DLD1 (cell line): ENCODE results near the gene ZDHHC3.
"Not testable (repeated sequence)": the region's sequence is repeated elsewhere in the genome, so short reads cannot be mapped to it uniquely, and the experiment has no call there.

Source experiments
- in situ Hi-C: cut with HindIII; loops from 2 replicates; pipeline ENCODE4 v1.10.0; 2017; ENCODE audit warnings: low sequenced_read_pairs

The ZDHHC3 gene

DNA sequence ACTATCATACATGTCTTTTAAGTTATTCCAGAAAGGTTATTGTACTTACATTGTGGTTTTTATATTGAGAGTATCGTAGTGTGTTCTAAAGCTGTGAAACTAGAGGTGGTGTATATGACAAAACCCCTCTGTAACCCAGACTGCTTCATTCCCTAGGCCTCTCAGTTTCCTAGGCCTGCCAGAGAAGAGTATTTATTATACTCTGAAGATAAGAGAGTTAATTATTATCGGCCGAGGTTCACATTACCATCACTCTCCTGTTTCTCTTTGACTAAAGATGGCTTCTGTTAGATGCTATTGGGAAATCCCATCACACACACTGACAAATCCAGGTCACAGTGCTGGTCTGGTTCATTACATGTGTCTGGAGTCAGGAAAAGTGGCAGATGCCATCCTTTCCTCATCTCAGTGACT lies 20.6 kb upstream of the ZDHHC3 start:
- in situ Hi-C loops = no loop called here

DNA sequence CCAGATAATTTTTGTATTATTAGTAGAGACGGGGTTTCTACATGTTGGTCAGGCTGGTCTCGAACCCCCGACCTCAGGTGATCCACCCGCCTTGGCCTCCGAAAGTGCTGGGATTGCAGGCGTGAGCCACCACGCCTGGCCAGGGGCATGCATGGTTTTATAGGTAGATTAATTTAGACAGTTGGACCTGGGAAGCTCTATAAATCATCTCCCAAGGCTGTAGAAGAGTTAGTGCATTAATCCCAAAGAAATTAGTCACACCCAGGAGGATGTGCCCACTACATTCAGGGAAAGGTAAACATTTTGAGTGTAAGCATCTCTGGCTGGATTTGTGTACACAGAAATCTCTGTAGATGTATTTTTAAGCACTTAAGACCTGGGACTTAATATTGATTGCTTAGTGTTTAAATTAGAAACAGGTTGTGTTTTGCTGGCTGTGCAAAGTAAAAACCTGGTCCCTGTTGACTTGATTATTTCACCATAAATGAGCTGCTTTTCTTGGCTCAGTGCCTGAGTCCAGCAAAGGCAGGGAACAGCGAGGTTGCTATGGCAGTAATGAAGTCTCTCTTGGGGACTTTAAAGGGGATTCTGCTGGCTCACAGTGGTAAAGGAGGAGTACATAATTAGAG lies 19.3 kb upstream of the ZDHHC3 start:
- in situ Hi-C loops = no loop called here

DNA sequence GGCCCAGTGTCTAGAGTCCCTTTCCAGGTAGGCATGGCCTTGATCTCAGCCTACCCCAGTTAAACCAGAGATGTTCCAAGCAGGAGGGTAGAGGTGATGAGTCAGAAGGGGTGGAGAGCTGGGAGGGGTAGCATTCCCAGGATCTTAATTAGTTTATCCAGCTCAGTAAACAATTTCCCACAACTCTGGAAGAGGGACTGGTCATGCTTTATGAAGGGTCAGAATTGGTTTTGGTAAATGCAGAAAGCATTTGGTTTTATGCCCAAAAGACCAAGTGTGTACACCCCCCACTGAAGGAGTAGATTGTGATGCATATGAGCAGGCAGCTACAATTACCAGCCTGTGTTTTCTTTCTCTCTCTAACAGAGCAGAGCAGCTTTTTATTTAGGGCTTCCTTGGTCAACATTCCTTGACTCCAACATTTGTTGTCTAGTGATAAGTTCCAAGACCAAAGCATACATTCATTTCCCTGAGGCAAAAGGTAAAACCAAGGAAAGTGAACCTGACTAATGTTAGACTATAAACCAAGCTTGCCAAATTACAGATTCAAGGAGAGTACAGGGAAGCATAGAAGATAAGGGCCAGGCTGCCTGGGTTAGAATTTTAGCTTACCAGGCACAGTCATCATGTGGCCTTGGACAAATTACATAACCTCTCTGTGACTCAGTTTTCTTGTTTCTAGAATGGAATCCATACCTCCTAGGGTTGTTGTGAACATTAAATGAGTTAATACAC lies 17.7 kb upstream of the ZDHHC3 start:
- in situ Hi-C loops = no loop called here

DNA sequence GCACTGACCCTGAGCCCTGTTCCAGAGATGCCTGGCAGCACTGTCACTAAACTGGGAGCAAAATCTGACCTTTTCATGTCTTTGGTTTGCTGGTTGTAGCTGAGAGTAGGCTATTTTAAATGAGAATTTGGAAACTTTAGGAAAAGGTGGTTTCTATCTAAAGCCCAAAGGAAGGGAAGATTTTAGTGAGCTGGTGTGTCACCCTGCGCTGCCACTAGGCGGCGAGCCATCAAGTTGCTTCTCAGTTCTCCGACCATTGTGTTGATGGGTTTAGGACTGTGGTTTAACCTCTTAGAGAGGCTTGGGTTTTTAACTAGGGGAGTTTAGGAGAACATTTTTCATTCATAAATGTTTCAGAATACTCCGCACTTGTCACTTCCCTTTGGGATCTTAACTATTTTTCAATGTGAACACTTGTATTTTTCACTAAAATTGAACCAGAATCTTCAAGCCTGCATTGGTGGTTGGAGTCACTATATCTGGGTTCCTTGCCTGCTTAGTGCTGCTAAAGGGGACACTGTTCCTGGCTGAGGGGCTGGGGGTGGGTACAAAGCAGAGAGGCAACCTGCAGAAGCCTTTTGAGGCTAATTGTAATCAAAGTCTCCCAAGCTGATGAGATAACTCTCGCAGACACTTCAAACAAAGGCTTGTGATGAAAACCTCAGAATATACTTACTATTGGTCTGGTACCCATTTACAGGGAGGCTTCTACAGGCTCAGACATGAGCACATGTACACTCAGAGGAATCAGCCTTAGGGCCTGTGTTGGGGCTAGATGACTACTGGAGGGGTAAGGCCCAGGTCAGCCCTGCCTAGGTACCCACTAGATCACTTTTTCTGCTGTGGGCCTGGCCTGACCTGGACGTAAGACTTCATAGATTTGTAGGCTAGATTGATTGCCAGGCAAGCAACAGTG lies 16.8 kb upstream of the ZDHHC3 start:
- in situ Hi-C loops = no loop called here

DNA sequence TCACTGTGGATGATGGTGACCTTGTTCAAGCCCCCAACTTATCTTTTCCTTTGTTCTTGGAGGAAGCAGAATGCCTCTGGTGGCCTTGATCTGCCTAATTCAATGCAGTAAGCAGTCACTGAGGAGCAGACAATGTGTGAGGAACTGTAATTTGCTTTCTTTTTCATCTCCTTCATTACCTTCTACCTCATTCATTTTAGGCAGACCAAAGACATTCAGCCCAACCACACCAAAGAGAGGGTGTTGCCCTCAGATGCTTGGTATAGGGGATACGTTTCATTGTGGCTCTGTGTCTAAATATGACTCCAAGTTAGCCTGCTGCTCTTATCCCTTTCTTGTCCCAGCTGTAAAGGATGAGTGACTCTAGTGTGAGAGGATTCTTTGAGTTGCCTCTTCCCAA lies 15.4 kb upstream of the ZDHHC3 start:
- in situ Hi-C loops = no loop called here

DNA sequence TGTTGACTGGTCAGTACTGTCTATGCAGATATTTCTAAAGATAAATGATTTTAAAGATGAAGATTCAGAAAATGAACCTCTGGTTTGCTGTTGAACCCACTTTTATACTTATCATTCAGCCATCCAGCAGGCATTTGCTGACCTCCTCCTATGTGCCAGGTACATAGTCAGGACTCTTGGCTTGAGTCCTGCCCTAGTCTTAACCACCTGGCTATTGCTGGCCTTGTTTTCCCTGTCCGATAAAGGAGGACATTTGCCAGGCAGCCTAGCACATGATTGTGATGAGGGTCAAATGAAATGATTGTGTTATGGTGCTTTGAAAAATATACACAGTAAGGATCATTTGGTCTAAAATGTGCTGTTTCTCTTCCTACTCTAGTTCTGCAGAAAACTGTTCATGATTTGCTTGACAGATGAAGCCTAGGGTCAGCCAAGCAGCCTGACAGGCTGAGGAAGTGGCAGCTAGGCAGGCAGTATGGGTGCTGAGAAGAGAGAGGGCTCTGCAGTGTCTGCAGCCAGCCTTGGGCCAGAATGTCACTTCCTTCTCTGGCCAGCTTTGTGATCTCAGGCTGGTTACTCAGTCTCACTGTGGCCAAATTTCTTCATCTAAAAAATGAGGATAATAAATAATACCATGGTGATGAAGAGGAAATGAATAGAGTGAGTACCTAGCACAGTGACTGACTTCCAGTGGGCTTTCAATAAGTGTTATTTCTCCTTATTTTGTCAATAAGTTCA lies 13.8 kb upstream of the ZDHHC3 start:
- in situ Hi-C loops = no loop called here

DNA sequence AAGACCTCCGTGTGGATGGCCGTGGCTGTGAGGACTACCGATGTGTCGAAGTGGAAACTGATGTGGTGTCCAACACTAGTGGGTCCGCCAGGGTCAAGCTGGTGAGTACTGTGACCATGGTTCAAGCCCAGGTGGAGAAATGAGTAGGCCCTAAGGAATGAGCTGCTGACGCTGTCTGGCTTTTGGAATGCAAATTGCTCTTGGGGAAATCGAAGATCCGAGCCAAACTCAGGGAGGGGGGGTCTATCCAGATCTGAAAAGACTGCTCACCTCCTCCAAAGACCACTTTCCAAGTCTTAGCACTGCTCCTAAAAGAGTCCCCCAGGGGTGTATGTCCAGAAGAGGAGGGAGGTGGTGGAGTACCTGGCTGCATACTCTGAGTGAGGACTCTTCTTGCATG lies 13.2 kb upstream of the ZDHHC3 start:
- in situ Hi-C loops = no loop called here

DNA sequence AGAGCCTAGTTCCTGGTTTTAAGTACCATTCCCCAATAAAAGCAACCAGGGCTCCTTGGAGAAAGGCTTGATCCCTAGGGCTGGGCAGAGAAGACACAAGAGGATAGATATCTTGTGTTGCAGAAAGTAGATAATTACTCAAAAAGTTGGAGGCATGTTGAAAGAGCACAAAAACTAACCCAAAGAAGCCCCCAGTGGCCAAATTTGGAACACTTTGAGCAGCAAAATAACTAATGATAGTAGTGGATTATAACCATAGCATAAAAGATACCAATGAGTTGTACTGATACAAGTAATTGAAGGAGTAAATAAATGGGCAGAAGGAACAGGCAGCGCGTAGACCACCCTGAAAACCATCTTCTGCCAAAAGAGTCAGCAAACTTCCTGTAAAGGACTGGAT lies 12.1 kb upstream of the ZDHHC3 start:
- in situ Hi-C loops = no loop called here

DNA sequence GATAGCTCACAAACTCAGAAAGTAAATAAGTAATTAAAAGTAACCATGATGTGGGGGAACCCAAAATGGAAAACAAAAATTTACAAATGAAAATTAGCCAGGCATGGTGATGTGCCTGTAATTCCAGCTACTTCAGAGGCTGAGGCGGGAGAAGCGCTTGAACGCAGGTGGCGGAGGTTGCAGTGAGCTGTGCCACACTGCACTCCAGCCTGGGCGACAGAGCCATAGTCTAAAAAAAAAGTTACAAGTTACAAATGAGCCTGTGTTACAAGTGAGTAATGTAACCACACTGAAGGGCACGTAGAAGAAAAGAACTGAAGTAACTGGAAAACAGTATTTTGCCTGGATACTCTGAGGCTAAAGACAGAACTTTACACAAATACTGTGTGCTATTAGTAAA lies 11.4 kb upstream of the ZDHHC3 start:
- in situ Hi-C loops = no loop called here

DNA sequence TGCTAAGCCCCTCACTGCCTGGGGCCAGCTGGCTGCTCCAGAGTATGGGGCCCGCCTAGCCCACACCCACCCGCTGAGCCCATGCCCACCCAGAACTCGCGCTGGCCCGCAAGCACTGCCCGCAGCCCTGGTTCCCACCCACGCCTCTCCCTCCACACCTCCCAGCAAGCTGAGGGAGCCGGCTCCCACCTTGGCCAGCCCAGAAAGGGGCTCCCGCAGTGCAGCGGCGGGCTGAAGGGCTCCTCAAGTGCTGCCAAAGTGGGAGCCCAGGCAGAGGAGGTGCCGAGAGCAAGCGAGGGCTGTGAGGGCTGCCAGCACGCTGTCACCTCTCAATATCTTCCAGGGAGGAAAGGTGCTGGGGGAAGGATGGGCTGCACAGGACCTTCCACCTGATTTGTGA lies 10.4 kb upstream of the ZDHHC3 start:
- in situ Hi-C loops = not testable (repeated sequence)

DNA sequence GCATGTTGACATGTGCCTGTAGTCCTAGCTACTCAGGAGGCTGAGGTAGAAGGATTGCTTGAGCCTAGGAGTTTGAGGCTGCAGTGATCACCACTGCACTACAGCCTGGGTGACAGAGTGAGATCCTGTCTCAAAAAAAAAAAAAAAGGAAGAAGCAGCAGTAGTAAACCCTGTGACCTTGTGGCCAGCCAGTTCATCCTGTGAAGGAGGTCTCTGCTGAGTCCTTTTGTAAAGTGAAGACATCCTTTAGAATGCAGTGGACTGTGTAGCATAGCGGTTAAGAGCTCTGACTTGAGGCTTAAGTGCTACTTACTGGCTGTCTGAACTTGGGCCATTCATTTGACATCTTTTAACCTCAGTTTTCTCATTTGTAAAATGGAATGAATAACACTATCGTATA lies 8.4 kb upstream of the ZDHHC3 start:
- in situ Hi-C loops = no loop called here

DNA sequence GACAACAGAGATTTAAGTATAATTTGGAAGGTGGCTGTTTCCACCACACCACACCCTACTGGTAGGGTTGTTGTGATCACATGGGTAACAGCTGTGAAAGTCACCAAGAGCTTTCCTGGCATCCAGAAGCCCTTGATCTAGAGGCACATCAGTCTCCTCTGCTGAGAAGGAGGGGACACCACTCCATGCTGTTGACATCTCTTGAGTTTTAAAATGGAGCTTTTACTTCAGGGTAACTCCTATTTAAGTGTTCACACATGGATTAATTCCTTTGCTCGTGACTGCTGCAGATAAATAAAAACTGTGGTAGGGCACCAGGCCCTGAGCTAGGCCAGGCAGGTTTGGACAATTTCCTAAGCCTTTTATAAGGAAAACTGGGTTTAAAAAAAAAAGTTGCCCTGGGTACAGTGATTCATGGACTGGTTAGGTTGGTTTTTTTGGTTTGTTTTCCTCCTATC lies 7.5 kb upstream of the ZDHHC3 start:
- in situ Hi-C loops = no loop called here

DNA sequence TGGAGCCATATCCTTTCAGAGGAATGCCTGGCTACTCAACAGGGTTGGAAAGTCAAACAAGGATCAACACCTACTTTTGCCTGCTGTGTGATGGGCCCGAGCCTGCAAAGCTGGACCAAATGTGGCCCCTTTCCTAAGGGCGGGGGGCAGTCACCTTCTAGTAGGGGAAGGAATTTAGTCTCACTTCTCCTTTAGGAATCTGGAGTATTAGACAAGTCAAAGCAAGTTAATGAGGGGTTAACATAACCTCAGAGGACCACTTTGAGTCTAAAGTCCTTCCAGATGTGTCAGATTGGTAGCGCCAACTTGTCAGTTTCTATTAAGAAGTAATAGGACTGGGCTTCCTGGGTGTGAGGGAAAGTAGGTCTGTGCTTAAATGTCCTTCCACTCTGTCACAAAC lies 6.8 kb upstream of the ZDHHC3 start:
- in situ Hi-C loops = no loop called here

DNA sequence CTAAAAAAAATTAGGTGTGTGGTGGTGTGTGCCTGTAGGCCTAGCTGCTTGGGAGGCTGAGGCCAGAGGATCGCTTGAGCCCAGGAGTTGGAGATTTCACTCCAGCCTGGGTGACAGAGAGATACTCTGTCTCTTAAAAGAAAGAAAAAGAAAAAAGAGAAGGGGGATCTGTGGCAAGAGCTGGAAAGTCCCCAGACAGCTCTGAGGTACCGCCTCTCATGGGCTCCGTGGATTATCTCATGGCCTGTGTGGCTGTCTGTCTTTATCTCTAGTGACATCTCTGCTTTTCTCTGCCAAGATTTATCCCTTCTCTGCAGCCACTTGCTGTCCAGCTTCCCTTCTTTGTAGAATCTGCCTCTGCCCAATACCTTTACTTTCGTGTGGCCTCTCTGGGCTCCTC lies 5.8 kb upstream of the ZDHHC3 start:
- in situ Hi-C loops = no loop called here

DNA sequence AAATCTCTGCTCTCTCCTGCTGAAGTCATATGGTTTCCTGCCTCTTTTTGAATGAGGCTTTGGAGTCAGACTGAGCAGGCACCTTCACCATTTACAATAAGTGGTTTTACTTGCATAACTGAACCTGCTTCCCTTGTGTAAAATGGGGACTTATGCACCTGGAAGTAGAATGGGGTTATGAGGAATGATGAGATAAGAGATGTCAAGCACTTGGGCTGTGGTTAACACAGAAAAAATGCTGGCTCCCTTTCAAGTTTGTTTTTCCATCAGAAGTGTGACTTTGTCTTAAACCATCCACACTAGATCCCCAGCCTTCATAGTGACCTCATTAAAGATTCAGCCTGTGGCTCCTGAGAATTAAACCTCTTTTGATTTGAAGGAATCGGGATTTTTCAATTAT lies 5.2 kb upstream of the ZDHHC3 start:
- in situ Hi-C loops = no loop called here

DNA sequence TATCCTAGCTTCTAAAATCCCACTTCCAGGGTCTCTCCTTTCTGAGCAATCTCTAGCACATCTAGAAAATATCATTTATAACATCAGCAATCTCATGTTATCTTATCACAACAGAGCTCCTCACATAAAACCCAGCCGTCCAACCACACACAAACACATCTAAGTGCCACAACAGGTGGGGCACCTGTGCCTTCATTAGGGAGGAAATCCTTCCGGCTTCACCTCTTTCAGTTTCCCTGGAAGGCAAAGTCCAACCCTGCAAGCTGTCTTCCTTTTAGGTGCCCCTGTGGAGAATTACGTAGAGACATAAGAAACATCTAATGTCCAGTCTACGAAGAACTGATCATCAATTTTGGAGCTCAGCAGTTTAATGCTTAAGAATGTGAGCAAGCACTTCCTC lies 1.6 kb downstream of the ZDHHC3 start:
- in situ Hi-C loops = no loop called here

DNA sequence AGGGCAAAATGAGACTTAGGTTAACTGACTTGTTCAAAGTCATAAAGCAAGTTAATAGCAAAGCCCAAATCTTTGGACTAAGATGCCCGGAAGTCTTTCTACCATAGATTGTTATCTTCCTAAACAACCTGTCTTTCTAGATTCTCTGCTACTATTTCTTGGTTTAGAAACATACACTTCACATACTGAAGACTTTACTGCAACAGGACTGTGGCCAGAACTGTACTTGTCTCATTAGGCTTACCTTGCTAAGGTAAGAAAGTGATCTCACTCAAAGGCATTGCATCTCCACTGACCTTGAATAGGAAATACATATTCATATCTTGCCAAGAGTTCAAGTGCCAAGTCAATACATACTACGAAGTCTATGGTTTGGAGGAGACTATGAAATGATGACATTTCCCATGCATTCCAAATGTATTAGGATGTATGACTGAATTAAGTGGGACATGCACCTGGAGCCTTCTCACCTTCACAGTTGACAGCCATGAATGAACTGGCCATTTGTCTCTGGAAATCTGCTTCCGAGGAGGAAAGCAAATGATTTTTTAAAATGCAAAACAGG lies 5.0 kb downstream of the ZDHHC3 start:
- in situ Hi-C loops = no loop called here

DNA sequence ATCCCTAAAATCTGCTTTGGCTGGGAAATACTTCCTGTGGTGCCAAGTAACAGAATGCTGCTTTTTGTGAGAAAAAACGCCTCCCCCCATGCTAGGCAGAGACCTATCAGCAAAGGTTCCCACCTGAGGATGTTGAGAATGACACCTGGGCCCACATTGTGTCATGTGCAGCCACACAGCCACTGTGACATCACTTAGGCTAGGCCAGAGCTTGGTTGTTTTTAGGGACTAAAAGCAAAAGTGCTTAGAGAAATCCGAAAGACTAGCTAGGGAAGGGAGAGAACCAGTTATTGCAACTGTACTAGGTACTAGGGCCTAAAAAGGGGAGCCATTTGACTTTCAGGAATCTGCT lies 6.2 kb downstream of the ZDHHC3 start:
- in situ Hi-C loops = no loop called here

DNA sequence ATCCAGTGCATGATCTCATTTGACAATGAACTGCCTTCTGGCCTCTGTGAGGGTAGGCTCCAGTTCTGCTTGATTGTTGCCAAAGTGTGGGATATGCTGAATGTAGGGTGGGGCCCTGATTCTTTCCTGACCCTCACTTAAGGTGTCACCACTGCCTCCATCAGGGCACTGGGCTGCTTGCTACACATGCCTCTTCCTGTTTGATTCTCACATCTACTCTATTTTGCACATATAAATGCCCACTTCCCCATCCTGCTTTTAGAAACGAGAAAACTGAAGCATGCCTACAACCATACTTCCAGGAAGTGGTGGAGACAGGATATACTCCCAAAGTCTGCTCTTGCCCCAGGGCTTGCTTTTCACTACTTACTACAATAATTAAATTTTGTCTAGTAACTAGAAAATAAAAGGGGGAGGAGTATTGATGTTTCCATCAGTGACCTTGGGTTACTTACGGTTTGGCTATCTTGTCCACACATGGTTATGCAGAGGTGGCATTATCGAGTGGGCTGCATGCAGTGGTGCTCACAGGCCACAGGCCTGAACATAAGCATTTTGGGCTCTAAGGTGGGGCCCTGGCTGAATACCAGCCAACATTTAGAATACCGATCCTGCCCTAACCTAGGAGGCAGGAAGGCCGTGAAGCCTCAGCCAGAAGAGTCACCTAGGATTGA lies 6.7 kb downstream of the ZDHHC3 start:
- in situ Hi-C loops = no loop called here

DNA sequence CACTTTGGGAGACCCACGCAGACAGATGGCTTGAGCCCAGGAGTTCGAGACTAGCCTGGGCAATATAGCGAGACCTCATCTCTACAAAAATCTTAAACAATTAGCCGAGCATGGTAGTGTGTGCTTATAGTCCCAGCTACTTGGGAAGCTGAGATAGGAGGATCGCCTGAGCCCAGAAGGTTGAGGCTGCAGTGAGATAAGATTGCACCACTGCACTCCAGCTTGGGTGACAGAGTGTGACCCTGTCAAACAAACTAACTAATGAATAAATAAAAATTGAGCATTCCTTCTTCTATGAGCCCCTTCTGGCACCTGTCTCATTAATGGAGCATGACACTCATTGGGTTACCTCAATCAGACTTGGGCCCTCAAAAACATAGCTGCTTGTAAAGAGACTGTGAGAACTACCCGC lies 7.5 kb downstream of the ZDHHC3 start:
- in situ Hi-C loops = no loop called here
